DND-41 (cell line): ENCODE results near the gene CD1D.

ENCODE experiments used
- ATAC-seq: fragments of 200-7000 bp; cut with Tn5 transposase; 3 replicates; pipeline ENCODE4 v1.9.1; 2021; ENCODE audit warnings: low read depth; ENCODE audit not compliant: insufficient read depth
- DNase-seq: peaks from one replicate; pipeline ENCODE4 v3.0.0-alpha.2; 2020
- H2AFZ ChIP-seq: 2 replicates; pipeline ENCODE4 v1.6.0; 2012; ENCODE audit warnings: low read depth, low read length
- H3K27ac ChIP-seq: 2 replicates; pipeline ENCODE4 v1.5.1; 2012; ENCODE audit warnings: low read length, inconsistent platforms
- H3K27me3 ChIP-seq: fragments of 200-600 bp; sonication (generic); 2 replicates; pipeline ENCODE4 v1.6.0; 2012; ENCODE audit warnings: low read length, mild to moderate bottlenecking, inconsistent platforms; ENCODE audit not compliant: insufficient read depth, poor library complexity
- H3K36me3 ChIP-seq: 2 replicates; pipeline ENCODE4 v1.5.1; 2012; ENCODE audit warnings: low read length, inconsistent platforms; ENCODE audit not compliant: insufficient read depth
- H3K4me1 ChIP-seq: 2 replicates; pipeline ENCODE4 v1.5.1; 2012; ENCODE audit warnings: mild to moderate bottlenecking, low read length; ENCODE audit not compliant: insufficient read depth
- H3K4me2 ChIP-seq: 2 replicates; pipeline ENCODE4 v1.6.0; 2012; ENCODE audit warnings: mild to moderate bottlenecking, moderate library complexity, low read length, inconsistent platforms; ENCODE audit not compliant: insufficient read depth
- H3K4me3 ChIP-seq, 2 experiments: fragments of 200-600 bp in 1 of 2; shearing (Covaris generic) in 1 of 2; 2 replicates each; pipeline ENCODE4 v1.5.1; 2012 to 2016; ENCODE audit warnings: inconsistent platforms in 2 of 2, low read length in 2 of 2, mild to moderate bottlenecking in 2 of 2, low read depth in 1 of 2, moderate library complexity in 1 of 2
- H3K79me2 ChIP-seq: 2 replicates; pipeline ENCODE4 v1.6.0; 2012; ENCODE audit warnings: low read length, inconsistent platforms; ENCODE audit not compliant: insufficient read depth
- H3K9ac ChIP-seq: 2 replicates; pipeline ENCODE4 v1.6.0; 2012; ENCODE audit warnings: low read depth, mild to moderate bottlenecking, inconsistent platforms, low read length, moderate library complexity
- H3K9me3 ChIP-seq: 2 replicates; pipeline ENCODE4 v1.5.1; 2012; ENCODE audit warnings: low read length, moderate library complexity, mild to moderate bottlenecking, inconsistent platforms; ENCODE audit not compliant: insufficient read depth, severe bottlenecking
- H4K20me1 ChIP-seq: 2 replicates; pipeline ENCODE4 v1.6.0; 2012; ENCODE audit warnings: low read length; ENCODE audit not compliant: insufficient read depth
- CTCF ChIP-seq: IDR thresholded peaks from 2 replicates; pipeline ENCODE4 v1.5.1; 2012; ENCODE audit warnings: borderline replicate concordance, low read length, moderate library complexity, mild to moderate bottlenecking; ENCODE audit not compliant: poor library complexity, severe bottlenecking; ENCODE audit errors: extremely low read depth
- EZH2 ChIP-seq: IDR thresholded peaks from 3 replicates; pipeline ENCODE4 v1.6.1; 2012; ENCODE audit warnings: borderline replicate concordance, low read depth, mild to moderate bottlenecking, moderate library complexity, low read length, inconsistent platforms; ENCODE audit not compliant: severe bottlenecking

CD1D gene

GRCh38 chr1:158149577-158150269 lies 31.0 kb upstream of the CD1D start:
- H3K27ac ChIP-seq: no peak overlapping the region
- no peak for TF ChIP-seq CTCF
- H3K9me3 ChIP-seq: no peaks in the 10 kb centered on the region
- DNase-seq (no peak), ATAC-seq (no peak)
- no peaks in the 10 kb centered on the region for H4K20me1 ChIP-seq
- no peak overlapping the region for H3K9ac ChIP-seq
- no peaks in the 10 kb centered on the region for H3K79me2 ChIP-seq
- H3K27me3 ChIP-seq: no peaks in the 10 kb centered on the region
- no peak overlapping the region for H3K4me2 ChIP-seq
- H2AFZ ChIP-seq: no peak overlapping the region
- H3K36me3 ChIP-seq: no peaks in the 10 kb centered on the region
- H3K4me3 ChIP-seq: no peak overlapping the region
- H3K4me1 ChIP-seq: no peaks in the 10 kb centered on the region

- no peak for ATAC-seq
- Histone ChIP-seq H3K9ac (no peak overlapping the region), H3K27me3 (no peaks in the 10 kb centered on the region), H3K4me3 (no peak overlapping the region), H3K27ac (no peak overlapping the region), H3K4me1 (no peaks in the 10 kb centered on the region), H4K20me1 (no peaks in the 10 kb centered on the region), H3K9me3 (no peaks in the 10 kb centered on the region), H3K36me3 (no peaks in the 10 kb centered on the region), H3K79me2 (no peaks in the 10 kb centered on the region), H3K4me2 (no peak overlapping the region), H2AFZ (no peak overlapping the region)
- no peak for DNase-seq
- TF ChIP-seq EZH2 (no peak), CTCF (no peak)
Observed at GRCh38 chr1:158150523-158150922, 30.2 kb upstream of the CD1D start.

GRCh38 chr1:158153179-158153578 lies 27.5 kb upstream of the CD1D start:
- Histone ChIP-seq H3K4me1 (no peaks in the 10 kb centered on the region), H2AFZ (no peak overlapping the region), H3K9me3 (no peaks in the 10 kb centered on the region), H3K4me3 (no peak overlapping the region), H3K27ac (no peak overlapping the region), H3K9ac (no peak overlapping the region), H4K20me1 (no peaks in the 10 kb centered on the region), H3K36me3 (no peaks in the 10 kb centered on the region), H3K79me2 (no peaks in the 10 kb centered on the region), H3K4me2 (no peak overlapping the region), H3K27me3 (no peaks in the 10 kb centered on the region)
- DNase-seq (no peak), ATAC-seq (no peak)
- no peak for TF ChIP-seq EZH2
- TF ChIP-seq CTCF: no peak
